NOMO-1 (cell line): Measurements from ENCODE around the gene CDH13.

Source experiments
- DNase-seq, 2 experiments: peaks; one replicate each; lab custom pipeline; 2025; ENCODE audit not compliant: unreplicated experiment in 2 of 2; lab: John Stamatoyannopoulos, UW

Gene CDH13

GRCh38 chr16:83021746-83022145, 395.0 kb downstream of the CDH13 start:
- no peak for DNase-seq

- no peak for DNase-seq
Measured at GRCh38 chr16:83023011-83023410, 396.2 kb downstream of the CDH13 start.

- DNase-seq, result no peak
Measured at GRCh38 chr16:83023640-83024039, 396.9 kb downstream of the CDH13 start.

- DNase-seq, result no peak
Measured at GRCh38 chr16:83027973-83028372, 401.2 kb downstream of the CDH13 start.

DNA sequence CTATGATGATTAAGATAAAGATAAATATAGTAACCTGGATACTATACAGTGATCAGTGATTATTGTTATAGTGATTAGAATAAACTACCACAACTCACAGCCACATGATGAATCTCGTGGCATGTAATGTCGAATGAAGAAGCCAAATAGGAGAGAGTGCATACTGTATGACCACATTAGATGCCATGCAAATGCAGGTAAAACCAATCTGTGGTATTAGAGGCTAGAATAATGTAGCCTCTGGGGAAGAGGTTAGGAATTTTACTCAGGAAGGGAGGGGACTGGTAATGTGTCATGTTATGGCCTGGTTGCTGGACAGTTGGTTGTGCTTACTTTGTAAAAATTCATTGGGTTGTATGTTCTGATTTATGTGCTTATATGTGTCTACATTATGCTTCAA, 402.7 kb downstream of the CDH13 start:
- DNase-seq, result no peak

DNA sequence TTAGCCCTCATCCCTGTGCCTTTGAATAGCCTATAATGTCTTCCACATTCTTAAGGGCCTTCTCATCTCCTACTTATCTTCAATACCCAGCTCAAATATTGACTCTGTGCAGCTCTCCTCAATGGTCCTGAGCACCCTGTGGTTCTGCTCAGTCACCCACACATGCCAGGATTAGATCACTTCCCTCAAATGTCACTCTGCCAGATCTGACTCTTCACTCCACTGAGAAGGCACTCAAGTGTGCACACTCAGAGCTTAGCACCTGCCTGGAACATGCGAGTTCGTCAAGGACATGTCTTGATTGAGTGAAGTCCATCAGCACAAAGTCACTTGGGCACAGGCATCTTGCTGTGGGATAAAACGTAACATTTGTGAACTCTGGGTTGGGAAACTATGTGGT, 404.8 kb downstream of the CDH13 start:
- DNase-seq, result no peak

- no peak for DNase-seq
Measured at GRCh38 chr16:83037102-83037501, 410.3 kb downstream of the CDH13 start.

DNA sequence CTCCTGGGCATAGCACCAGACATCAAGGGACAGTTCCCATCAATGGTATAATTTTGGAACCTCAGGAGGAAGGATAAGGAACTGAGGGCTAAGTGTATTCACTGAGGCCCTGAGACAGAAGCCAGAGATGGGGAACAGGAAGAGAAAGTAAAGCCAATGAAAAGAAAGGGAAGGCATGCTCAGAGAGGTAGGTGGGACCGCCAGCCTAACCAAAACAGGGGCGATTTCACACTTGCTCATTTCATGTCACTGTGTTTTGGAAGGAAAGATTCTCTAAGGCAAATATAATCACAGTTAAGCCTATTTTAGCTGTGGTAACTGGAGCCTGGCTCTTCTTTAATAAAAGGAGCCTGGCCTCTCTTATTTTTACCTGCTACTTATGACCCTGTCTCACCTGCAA, 411.1 kb downstream of the CDH13 start:
- no peak for DNase-seq

GRCh38 chr16:83040174-83040573, 413.4 kb downstream of the CDH13 start:
- DNase-seq, result no peak

DNA sequence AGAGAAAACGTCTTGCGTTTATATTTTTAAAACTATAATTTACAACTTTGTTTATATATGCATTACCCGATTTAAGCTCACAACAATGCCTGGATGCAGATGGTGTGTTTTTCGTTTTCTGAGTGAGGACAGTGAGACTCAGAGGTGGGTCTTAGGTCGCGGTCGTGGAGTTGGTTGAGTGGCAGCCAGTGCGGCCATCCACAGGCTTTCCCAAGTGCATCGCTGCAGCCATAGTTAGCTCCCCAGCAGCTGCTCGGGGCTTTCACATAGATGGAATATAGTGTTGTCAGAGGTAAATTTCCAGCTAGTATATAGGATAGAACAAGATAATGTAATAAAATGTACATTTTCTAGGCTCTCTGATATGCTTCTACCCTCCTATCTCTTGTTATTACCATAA, 417.8 kb downstream of the CDH13 start:
- DNase-seq, result no peak

DNA sequence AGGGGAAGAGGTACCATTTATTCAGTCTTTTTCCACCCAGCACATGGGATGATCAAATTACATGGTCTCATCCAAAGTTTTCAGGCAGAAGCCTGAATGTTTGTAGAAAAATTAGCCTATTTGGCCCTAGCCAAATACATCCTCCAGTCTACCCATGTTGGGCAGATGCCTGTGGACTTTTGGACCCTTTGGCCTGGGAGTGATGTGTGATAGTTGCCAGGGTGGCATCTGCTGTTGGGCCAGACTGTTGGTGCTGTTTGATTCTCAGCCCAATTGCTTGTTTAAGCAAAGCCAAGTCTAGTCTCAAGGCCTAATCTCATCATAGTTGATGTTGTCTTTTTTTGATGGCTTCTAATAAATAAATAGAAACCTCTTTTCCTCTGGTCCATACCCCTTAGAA, 419.0 kb downstream of the CDH13 start:
- DNase-seq, result no peak

- no peak for DNase-seq
Measured at GRCh38 chr16:83046664-83047063, 419.9 kb downstream of the CDH13 start.

DNA sequence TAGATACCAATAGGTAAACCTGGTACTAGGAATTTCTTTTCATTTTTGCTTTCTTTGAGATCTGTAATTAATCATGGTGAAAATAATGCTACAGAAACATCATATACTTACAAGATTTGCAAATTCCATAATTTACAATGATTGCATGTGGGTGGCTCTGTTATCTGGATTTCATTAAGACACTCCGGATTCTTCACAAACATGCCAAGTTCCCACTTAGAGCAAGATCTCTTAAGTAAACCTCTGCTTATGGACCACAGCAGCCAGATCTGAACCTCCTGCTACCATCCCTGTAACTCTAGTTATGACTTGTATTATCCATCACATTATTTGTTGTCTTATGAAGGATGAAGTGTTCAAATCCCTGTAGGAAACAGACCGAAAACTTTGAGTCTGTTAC, 424.7 kb downstream of the CDH13 start:
- no peak for DNase-seq

DNA sequence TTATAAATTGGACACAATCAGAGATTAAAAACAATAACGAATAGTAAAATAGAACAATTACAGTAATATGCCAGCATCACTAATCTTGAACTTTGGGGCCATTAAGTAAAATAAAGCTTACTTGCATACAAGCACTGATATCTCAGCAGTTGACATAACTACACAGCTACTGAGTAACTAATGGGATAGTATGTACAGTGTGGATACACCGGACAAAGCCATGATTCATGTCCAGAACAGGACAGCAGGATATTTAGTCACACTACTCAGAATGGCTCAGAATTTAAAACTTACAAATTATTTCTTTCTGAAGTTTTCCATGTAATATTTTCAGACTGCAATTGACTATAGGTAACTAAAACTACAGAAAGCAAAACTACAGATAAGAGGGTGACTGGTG, 427.5 kb downstream of the CDH13 start:
- DNase-seq, result no peak

DNA sequence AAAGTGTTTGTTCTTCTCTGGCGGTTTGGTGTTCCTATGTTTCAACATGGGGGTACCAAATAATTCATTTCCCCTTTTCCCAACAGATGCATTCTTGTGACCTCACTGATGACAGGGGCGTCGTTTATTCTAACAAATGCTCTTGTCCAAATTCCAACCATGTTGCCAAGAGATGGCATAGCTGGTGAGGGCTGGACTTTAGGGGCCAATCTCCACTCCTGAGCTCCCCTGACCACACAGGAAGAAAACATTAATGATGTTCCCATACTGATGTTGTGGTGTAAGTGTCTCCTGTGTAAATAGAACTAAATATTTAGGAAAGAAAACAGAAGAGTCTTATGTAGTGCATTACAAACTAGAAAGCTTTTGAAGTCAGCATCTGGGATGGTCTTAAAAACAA, 431.6 kb downstream of the CDH13 start:
- no peak for DNase-seq

DNA sequence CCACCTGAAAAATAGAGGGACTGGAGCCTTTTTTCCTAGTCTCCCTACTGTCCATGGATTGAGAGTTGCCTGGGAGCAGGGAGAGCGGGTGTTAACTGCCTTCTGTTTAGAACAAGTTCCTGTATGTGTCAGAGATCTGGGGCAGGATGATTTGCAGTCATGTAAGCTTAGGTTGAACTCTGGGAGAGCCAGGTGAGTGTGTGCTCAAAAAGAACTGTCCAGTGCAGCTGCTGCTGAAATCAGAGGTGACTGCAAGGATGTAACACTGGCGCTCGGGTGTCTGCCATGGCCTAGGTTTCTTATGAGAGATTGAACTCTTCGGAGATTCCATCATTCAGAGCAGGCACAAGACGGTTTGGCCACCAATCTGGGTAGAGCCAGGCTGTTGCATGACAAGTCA, 432.5 kb downstream of the CDH13 start:
- no peak for DNase-seq

- no peak for DNase-seq
Measured at GRCh38 chr16:83066011-83066410, 439.2 kb downstream of the CDH13 start.

GRCh38 chr16:83066881-83067280, 440.1 kb downstream of the CDH13 start:
- no peak for DNase-seq

GRCh38 chr16:83068686-83069085, 441.9 kb downstream of the CDH13 start:
- no peak for DNase-seq

GRCh38 chr16:83070416-83071209, 443.8 kb downstream of the CDH13 start:
- DNase-seq, result no peak

DNA sequence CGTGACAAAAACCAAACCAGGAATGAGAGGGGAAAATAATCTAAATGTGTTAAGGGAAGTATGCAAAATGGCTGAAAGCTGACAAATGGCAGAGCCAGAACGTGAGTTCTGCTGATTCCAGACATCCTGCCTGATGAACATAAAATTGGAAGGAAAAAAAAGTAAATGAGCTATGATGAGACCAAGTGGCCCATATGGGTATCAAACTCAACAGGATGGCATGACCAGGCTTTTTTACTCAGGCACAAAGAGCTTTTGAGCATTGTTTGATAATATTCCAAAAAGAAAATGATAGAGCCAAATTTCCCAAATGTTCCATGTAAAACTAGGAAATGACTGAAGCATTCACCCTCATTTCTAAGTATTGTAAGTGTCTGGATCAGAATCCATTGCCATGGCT, 449.2 kb downstream of the CDH13 start:
- DNase-seq, result no peak

DNA sequence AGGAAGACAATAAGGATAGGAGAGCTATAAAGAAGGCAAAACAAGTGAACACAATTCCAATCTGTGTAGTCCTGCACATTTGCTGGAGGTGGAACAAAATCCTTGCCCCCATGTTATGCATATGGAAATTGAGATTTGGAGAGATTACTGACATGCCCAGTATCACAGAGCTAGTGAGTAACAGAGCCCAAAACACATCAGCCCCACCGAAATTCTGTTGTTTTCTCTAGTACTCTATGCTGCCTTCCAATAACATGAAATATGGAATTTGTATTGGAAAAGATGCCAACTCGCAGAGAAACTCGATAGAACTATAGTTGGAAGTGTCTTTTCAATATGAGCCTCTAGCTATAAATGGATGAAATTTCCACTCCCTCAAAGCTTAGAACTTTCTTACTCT, 456.6 kb downstream of the CDH13 start:
- no peak for DNase-seq

GRCh38 chr16:83085660-83086059, 458.9 kb downstream of the CDH13 start:
- no peak for DNase-seq
